CD8-positive, alpha-beta memory T cell (primary cell): ENCODE results near the gene BTN1A1. TPM values are rescaled to one million over a fixed set of nuclear protein-coding genes. Genes with fewer than 3 reads are reported as not detected.

ENCODE experiments used
- CTCF ChIA-PET: fragments of 350-600 bp; sonication (Branson Sonifier 250); formaldehyde crosslinking; loops from one replicate; lab custom pipeline; 2021; ENCODE audit warnings: antibody characterized with exemption; lab: Charles Lee
- POLR2A ChIA-PET: fragments of 350-600 bp; sonication (Branson Sonifier 250); formaldehyde crosslinking; loops from one replicate; lab custom pipeline; 2021; ENCODE audit warnings: antibody characterized with exemption; lab: Charles Lee
- DNase-seq, 5 donors: peaks; one replicate each; pipeline versions ENCODE4 v3.0.0 to v3.0.0-alpha.2; 2020 to 2022; ENCODE audit warnings: mixed read lengths in 1 of 5
- H3K27ac ChIP-seq: one replicate; pipeline ENCODE4 v1.7.0; 2013; ENCODE audit warnings: low read depth, mild to moderate bottlenecking, low read length, moderate library complexity
- H3K27me3 ChIP-seq: 2 replicates; pipeline ENCODE4 v1.7.0; 2013; ENCODE audit warnings: low read length, mild to moderate bottlenecking; ENCODE audit not compliant: insufficient read depth, poor library complexity, severe bottlenecking
- H3K36me3 ChIP-seq: 2 replicates; pipeline ENCODE4 v1.7.0; 2013; ENCODE audit warnings: mild to moderate bottlenecking, low read length, moderate library complexity; ENCODE audit not compliant: insufficient read depth
- H3K4me1 ChIP-seq: 2 replicates; pipeline ENCODE4 v1.7.0; 2013; ENCODE audit warnings: mild to moderate bottlenecking, low read length, moderate library complexity; ENCODE audit not compliant: insufficient read depth
- H3K4me3 ChIP-seq: 2 replicates; pipeline ENCODE4 v1.7.0; 2013; ENCODE audit warnings: mild to moderate bottlenecking, low read length
- H3K9me3 ChIP-seq: 2 replicates; pipeline ENCODE4 v1.7.0; 2013; ENCODE audit warnings: mild to moderate bottlenecking, low read length
- H3K27ac Mint-ChIP-seq, 8 donors: one replicate each; pipeline ENCODE4 v1.8.0; 2020 to 2021; ENCODE audit warnings: mixed read lengths in 8 of 8, mild to moderate bottlenecking in 6 of 8, inconsistent platforms in 3 of 8, moderate library complexity in 3 of 8
- H3K27me3 Mint-ChIP-seq, 2 donors: one replicate each; pipeline ENCODE4 v1.8.0; 2020 to 2021; ENCODE audit warnings: mixed read lengths in 2 of 2, mild to moderate bottlenecking in 1 of 2, moderate library complexity in 1 of 2
- H3K36me3 Mint-ChIP-seq, 3 donors: one replicate each; pipeline ENCODE4 v1.8.0; 2020 to 2021; ENCODE audit warnings: mixed read lengths in 3 of 3, inconsistent platforms in 1 of 3, mild to moderate bottlenecking in 1 of 3
- H3K4me1 Mint-ChIP-seq, 3 donors: one replicate each; pipeline ENCODE4 v1.8.0; 2020 to 2021; ENCODE audit warnings: mixed read lengths in 3 of 3, inconsistent platforms in 1 of 3, mild to moderate bottlenecking in 1 of 3
- H3K4me3 Mint-ChIP-seq, 7 donors: one replicate each; pipeline ENCODE4 v1.8.0; 2020 to 2021; ENCODE audit warnings: mixed read lengths in 7 of 7, mild to moderate bottlenecking in 6 of 7, moderate library complexity in 4 of 7, inconsistent platforms in 2 of 7
- H3K9me3 Mint-ChIP-seq, 5 donors: one replicate each; pipeline ENCODE4 v1.8.0; 2020 to 2022; ENCODE audit warnings: mixed read lengths in 5 of 5, mild to moderate bottlenecking in 3 of 5, moderate library complexity in 2 of 5, inconsistent platforms in 1 of 5
- polyA plus RNA-seq: library from polyadenylated mRNA; unstranded; fragments of 300-500 nt; fragmentation: Illumina TruSeq; gene quantifications from one replicate; pipeline ENCODE4 v1.2.3, GENCODE V29; 2021
- total RNA-seq, 2 experiments: library from RNA; stranded (reverse); gene quantifications; one replicate each; pipeline ENCODE4 v1.2.3, GENCODE V29; 2021

The BTN1A1 gene
- total and polyA plus RNA-seq, 3 experiments from 2014 or later: 0.09 TPM; not detected in 2

DNA sequence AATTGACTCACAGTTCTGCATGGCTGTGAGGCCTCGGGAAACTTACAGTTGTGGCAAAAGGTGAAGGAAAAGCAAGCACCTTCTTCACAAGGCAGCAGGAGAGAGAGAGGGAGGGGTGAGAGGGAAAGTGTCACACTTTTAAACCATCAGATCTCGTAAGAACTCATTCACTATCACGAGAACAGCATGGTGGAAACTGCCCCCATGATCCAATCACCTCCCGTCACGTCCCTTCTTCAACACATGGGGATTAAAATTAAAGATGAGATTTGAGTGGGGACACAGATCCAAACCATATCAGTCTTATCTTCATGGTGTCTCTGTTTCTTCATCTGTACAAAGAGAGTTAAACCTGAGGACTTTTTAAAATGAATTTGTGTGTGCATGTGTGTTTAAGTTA, 13.7 kb upstream of the BTN1A1 start:
- Histone ChIP-seq H3K4me1 (no peaks in the 10 kb centered on the region), H3K4me3 (no peak overlapping the region), H3K27me3 (no peaks in the 10 kb centered on the region), H3K9me3 (peaks cover 6% of the 10 kb centered on the region), H3K27ac (no peak overlapping the region), H3K36me3 (no peaks in the 10 kb centered on the region)
- H3K36me3 Mint-ChIP-seq: peaks cover 0 to 23% (median 0%) of the 10 kb centered on the region in 3 donors
- ChIA-PET CTCF (no interaction called here), POLR2A (no interaction called here)
- H3K27ac Mint-ChIP-seq: no peak overlapping the region
- H3K4me1 Mint-ChIP-seq: no peaks in the 10 kb centered on the region
- peaks cover 0 to 16% (median 10%) of the 10 kb centered on the region in 5 donors for H3K9me3 Mint-ChIP-seq
- H3K27me3 Mint-ChIP-seq: no peaks in the 10 kb centered on the region
- H3K4me3 Mint-ChIP-seq: no peak overlapping the region
- no peak for DNase-seq

DNA sequence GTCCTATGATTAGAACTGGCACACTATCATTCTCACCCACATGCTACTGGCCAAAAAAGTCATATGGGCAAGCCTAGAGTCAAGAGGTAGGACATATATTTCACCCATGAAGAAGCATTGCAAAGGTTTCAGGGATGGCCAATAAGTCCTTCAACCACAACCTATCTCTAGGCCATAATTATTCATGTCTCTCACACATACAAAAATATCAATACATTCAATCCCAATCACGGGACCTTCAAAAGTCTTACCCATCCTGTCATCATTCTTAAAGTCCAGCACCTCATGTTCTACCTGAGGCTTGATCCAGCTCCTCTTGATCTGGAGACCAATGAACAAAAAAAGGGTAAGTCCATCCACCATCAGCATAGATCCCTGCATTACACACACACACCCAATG, 12.6 kb upstream of the BTN1A1 start:
- Mint-ChIP-seq H3K4me1 (no peaks in the 10 kb centered on the region), H3K36me3 (peaks cover 0 to 23% (median 0%) of the 10 kb centered on the region in 3 donors), H3K9me3 (peaks cover 0 to 16% (median 10%) of the 10 kb centered on the region in 5 donors), H3K27me3 (no peaks in the 10 kb centered on the region), H3K27ac (peak overlapping the region in 1 of 8 donors; percentile 2), H3K4me3 (no peak overlapping the region)
- ChIA-PET CTCF (no interaction called here), POLR2A (no interaction called here)
- no peak for DNase-seq
- H3K27me3 ChIP-seq: no peaks in the 10 kb centered on the region
- H3K9me3 ChIP-seq: peaks cover 6% of the 10 kb centered on the region
- no peaks in the 10 kb centered on the region for H3K36me3 ChIP-seq
- H3K4me1 ChIP-seq: no peaks in the 10 kb centered on the region
- no peak overlapping the region for H3K4me3 ChIP-seq
- H3K27ac ChIP-seq: no peak overlapping the region

DNA sequence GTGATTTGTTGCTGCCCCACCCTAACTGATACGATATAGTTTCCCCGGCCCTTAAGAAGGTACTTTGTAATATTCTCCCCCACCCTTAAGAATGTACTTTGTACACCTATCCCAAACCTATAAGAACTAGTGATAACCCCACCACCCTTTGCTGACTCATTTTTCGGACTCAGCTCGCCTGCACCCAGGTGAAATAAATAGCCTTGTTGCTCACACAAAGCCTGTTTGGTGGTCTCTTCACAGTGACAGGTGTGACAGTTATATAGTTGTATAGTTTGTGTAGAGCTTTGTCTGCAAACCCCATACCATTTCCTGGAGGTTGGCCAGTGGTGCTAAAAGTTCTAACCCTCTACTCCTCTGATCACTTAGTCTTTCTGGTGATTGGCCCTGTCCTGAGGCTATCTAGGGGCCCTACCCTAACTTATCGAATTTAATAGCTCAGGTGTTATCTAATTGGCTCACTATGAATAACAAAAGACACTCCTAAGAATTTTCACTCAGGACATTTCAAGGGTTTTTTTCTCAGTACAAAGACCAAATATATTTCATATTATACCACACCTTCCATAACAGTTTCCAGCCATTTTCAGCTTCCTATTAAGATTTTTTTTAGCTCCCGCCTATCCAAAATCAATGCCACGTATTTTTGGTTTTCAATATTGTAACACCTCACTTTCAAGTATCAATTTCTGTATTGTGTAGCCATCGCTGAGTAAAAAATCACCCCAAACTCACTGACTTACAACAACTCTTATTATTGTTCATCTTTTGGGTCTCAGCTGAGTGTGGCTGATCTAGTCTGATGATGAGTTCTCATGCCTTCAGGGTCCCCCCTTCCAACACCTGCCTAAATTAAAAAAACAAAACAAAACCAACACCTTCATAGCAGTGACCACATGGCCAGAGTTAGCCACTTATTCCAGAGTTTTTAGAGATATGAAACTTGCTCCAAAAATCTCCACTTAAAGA, 9.8 kb upstream of the BTN1A1 start:
- peaks cover 6% of the 10 kb centered on the region for H3K9me3 ChIP-seq
- no peak overlapping the region for H3K27ac Mint-ChIP-seq
- no peaks in the 10 kb centered on the region for H3K27me3 ChIP-seq
- H3K27me3 Mint-ChIP-seq: no peaks in the 10 kb centered on the region
- H3K27ac ChIP-seq: no peak overlapping the region
- H3K4me1 ChIP-seq: no peaks in the 10 kb centered on the region
- no peaks in the 10 kb centered on the region for H3K36me3 ChIP-seq
- H3K4me3 Mint-ChIP-seq: no peak overlapping the region
- H3K4me1 Mint-ChIP-seq: no peaks in the 10 kb centered on the region
- peaks cover 0 to 16% (median 10%) of the 10 kb centered on the region in 5 donors for H3K9me3 Mint-ChIP-seq
- ChIA-PET CTCF (interaction anchor here (0.8 to 1.0 kb wide), 2 partner anchors 48 to 105 kb away, joined by 3 read pairs; partner anchors contain the start of gene HMGN4), POLR2A (interaction anchor here (0.7 kb wide), 1 partner anchor 12 kb away, joined by 3 read pairs; no protein-coding TSS in a partner anchor)
- DNase-seq: no peak
- H3K36me3 Mint-ChIP-seq: peaks cover 0 to 20% (median 0%) of the 10 kb centered on the region in 3 donors
- no peak overlapping the region for H3K4me3 ChIP-seq

DNA sequence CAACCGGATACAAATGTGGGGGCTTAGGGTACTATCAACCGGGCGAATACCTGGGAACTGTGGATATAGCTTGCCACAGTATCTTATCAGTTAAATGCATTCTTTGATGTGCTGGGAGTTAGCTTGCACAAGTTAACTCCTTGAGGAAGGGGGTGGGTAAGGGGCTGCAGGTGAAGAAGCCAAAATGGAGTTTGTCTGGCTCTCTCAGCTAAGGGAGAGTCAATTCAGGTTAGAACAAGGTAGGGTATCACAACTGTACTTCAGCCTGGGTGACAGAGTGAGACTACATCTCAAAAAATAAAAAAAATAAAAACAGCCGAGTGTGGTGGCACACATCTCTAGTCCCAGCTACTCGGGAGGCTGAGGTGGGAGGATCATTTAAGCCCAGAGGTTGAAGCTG, 8.5 kb upstream of the BTN1A1 start:
- Mint-ChIP-seq H3K9me3 (peaks cover 0 to 11% (median 10%) of the 10 kb centered on the region in 5 donors), H3K4me1 (no peaks in the 10 kb centered on the region), H3K36me3 (peaks cover 0 to 15% (median 0%) of the 10 kb centered on the region in 3 donors), H3K27ac (no peak overlapping the region), H3K27me3 (peaks cover 3 to 4% of the 10 kb centered on the region in 2 donors), H3K4me3 (no peak overlapping the region)
- DNase-seq: no peak
- no peaks in the 10 kb centered on the region for H3K27me3 ChIP-seq
- no peaks in the 10 kb centered on the region for H3K4me1 ChIP-seq
- H3K27ac ChIP-seq: no peak overlapping the region
- no peaks in the 10 kb centered on the region for H3K36me3 ChIP-seq
- H3K4me3 ChIP-seq: no peak overlapping the region
- ChIA-PET CTCF (interaction anchor here (1.2 to 4.3 kb wide), 2 partner anchors 41 to 150 kb away, joined by 3 to 14 read pairs; no protein-coding TSS in a partner anchor), POLR2A (interaction anchor here (0.6 kb wide), 1 partner anchor 40 kb away, joined by 8 read pairs; no protein-coding TSS in a partner anchor)
- peaks cover 6% of the 10 kb centered on the region for H3K9me3 ChIP-seq

DNA sequence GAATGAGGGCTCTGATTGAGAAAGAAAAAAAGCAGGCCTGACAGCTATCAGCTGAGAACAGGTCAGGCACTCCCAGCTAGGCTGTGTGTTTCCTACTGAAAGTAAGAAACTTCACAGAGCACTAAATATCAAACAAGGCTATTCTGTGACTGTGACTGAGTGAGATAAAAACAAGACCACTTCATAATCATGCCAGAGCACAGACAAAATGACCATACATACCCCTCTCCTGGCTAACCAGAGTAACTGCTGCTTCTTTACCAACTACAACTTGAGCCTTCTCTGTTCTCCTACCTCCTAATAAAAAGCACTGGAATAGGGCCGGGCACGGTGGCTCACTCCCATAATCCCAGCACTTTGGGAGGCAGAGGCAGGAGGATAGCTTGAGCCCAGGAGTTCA, 6.8 kb upstream of the BTN1A1 start:
- Mint-ChIP-seq H3K27ac (no peak overlapping the region), H3K4me3 (no peak overlapping the region), H3K4me1 (no peaks in the 10 kb centered on the region), H3K36me3 (no peaks in the 10 kb centered on the region), H3K27me3 (peaks cover 3 to 4% of the 10 kb centered on the region in 2 donors), H3K9me3 (peaks cover 0 to 1% (median 0%) of the 10 kb centered on the region in 5 donors)
- DNase-seq: peak in 2 of 5 donors; percentile 9 to 18
- H3K4me3 ChIP-seq: no peak overlapping the region
- ChIA-PET POLR2A (interaction anchor here (0.6 kb wide), 1 partner anchor 278 kb away, joined by 4 read pairs; no protein-coding TSS in a partner anchor), CTCF (interaction anchor here (4.3 kb wide), 1 partner anchor 152 kb away, joined by 14 read pairs; no protein-coding TSS in a partner anchor)
- H3K27ac ChIP-seq: no peak overlapping the region
- H3K36me3 ChIP-seq: no peaks in the 10 kb centered on the region
- no peaks in the 10 kb centered on the region for H3K4me1 ChIP-seq
- H3K9me3 ChIP-seq: no peaks in the 10 kb centered on the region
- H3K27me3 ChIP-seq: no peaks in the 10 kb centered on the region

DNA sequence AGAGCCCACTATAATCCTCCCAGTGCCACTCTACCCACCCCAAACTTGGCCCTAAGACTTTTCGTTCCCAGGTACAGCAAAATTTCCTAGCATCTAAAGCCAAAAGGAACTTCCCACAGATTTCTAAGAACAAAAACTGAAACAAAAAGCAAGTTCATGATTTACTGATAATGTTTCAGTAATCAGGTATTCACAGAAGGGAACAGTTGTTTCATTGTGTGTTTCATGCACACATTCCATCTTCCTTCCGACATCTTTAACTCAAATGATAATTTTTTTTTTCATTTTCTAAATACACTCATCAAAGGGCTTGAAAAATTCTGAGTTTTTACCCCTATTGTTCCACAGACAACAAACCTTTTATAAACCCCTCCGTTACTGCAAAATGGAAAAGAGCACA, 6.0 kb upstream of the BTN1A1 start:
- peak overlapping the region in 1 of 8 donors; percentile 75 for H3K27ac Mint-ChIP-seq

DNA sequence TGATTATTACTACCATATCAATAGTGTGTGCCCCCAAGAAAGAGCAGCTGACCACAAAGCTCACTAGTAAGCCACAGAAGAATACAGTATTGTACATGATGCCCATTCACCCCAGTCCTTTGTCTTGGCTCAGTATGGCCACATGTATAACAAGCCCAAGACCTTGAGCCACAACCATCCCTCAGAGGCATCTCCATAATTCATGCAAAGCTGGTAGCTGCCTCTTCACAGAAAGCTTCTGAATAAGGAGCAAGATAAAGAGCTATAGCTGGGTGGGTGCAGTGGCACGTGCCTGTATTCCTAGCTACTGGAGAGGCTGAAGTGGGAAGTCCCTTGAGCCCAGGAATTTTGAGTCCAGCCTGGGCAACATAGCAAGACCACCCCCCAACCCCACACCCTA, 4.8 kb upstream of the BTN1A1 start:
- no peak overlapping the region for H3K27ac ChIP-seq
- no peaks in the 10 kb centered on the region for H3K4me1 Mint-ChIP-seq
- no peaks in the 10 kb centered on the region for H3K36me3 ChIP-seq
- DNase-seq: no peak
- H3K9me3 ChIP-seq: no peaks in the 10 kb centered on the region
- no peaks in the 10 kb centered on the region for H3K9me3 Mint-ChIP-seq
- CTCF ChIA-PET: interaction anchor here (4.3 kb wide), 1 partner anchor 154 kb away, joined by 14 read pairs; no protein-coding TSS in a partner anchor
- POLR2A ChIA-PET: no interaction called here
- no peaks in the 10 kb centered on the region for H3K36me3 Mint-ChIP-seq
- no peak overlapping the region for H3K27ac Mint-ChIP-seq
- no peak overlapping the region for H3K4me3 ChIP-seq
- peaks cover 3 to 4% of the 10 kb centered on the region in 2 donors for H3K27me3 Mint-ChIP-seq
- no peaks in the 10 kb centered on the region for H3K27me3 ChIP-seq
- H3K4me3 Mint-ChIP-seq: no peak overlapping the region
- H3K4me1 ChIP-seq: no peaks in the 10 kb centered on the region

More for the DNA sequence above, 6.0 kb upstream of the BTN1A1 start:
- no peak for DNase-seq
- Mint-ChIP-seq H3K9me3 (no peaks in the 10 kb centered on the region), H3K4me3 (no peak overlapping the region), H3K27me3 (peaks cover 3 to 4% of the 10 kb centered on the region in 2 donors), H3K36me3 (no peaks in the 10 kb centered on the region), H3K4me1 (no peaks in the 10 kb centered on the region)
- H3K27me3 ChIP-seq: no peaks in the 10 kb centered on the region
- no peak overlapping the region for H3K27ac ChIP-seq
- H3K9me3 ChIP-seq: no peaks in the 10 kb centered on the region
- ChIA-PET CTCF (interaction anchor here (4.3 kb wide), 1 partner anchor 153 kb away, joined by 14 read pairs; no protein-coding TSS in a partner anchor), POLR2A (no interaction called here)
- H3K36me3 ChIP-seq: no peaks in the 10 kb centered on the region
- no peak overlapping the region for H3K4me3 ChIP-seq
- no peaks in the 10 kb centered on the region for H3K4me1 ChIP-seq
